Measurements from ENCODE around the gene MAP3K9.

GRCh38 chr14:70753518-70753953 lies 55.8 kb downstream of the MAP3K9 start:
- no peak for TF ChIP-seq SRF (IDR thresholded peaks at IDR 0.05; ENCODE audit: low read depth, low read length)
- TF ChIP-seq POLR2A (IDR thresholded peaks at IDR 0.05; ENCODE audit: control extremely low read depth in 1 of 2, low read depth in 2 of 2, low read length in 2 of 2), result no peak
- no peak for TF ChIP-seq ZNF274 (IDR thresholded peaks at IDR 0.05; ENCODE audit: borderline replicate concordance, extremely low read depth, low read length)
- no peak for TF ChIP-seq CTCF (IDR thresholded peaks at IDR 0.05; ENCODE audit: control extremely low read depth in 1 of 3, insufficient read depth in 1 of 3, low read depth in 1 of 3, low read length in 3 of 3)
- no peak for TF ChIP-seq CHD2 (IDR thresholded peaks at IDR 0.05; ENCODE audit: low read length)
- TF ChIP-seq POLR2AphosphoS5 (IDR thresholded peaks at IDR 0.05; ENCODE audit: low read depth, low read length), result no peak
- no peak for TF ChIP-seq JUND (IDR thresholded peaks at IDR 0.05; ENCODE audit: low read length)
- no peak for TF ChIP-seq HDAC2 (IDR thresholded peaks at IDR 0.05; ENCODE audit: borderline replicate concordance in 1 of 2, low read depth in 2 of 2, low read length in 2 of 2)
- no peak for TF ChIP-seq NRF1 (IDR thresholded peaks at IDR 0.05; ENCODE audit: low read depth, low read length)
- TF ChIP-seq SIRT6 (IDR thresholded peaks at IDR 0.05; ENCODE audit: low read length), result no peak
- no peak for TF ChIP-seq BCL11A (IDR thresholded peaks at IDR 0.05; ENCODE audit: low read depth in 2 of 2, low read length in 2 of 2)
- no peak for TF ChIP-seq RNF2 (IDR thresholded peaks at IDR 0.05; ENCODE audit: borderline replicate concordance, low read depth, low read length, missing control alignments, poor library complexity, severe bottlenecking)
- TF ChIP-seq, protein P1, sequence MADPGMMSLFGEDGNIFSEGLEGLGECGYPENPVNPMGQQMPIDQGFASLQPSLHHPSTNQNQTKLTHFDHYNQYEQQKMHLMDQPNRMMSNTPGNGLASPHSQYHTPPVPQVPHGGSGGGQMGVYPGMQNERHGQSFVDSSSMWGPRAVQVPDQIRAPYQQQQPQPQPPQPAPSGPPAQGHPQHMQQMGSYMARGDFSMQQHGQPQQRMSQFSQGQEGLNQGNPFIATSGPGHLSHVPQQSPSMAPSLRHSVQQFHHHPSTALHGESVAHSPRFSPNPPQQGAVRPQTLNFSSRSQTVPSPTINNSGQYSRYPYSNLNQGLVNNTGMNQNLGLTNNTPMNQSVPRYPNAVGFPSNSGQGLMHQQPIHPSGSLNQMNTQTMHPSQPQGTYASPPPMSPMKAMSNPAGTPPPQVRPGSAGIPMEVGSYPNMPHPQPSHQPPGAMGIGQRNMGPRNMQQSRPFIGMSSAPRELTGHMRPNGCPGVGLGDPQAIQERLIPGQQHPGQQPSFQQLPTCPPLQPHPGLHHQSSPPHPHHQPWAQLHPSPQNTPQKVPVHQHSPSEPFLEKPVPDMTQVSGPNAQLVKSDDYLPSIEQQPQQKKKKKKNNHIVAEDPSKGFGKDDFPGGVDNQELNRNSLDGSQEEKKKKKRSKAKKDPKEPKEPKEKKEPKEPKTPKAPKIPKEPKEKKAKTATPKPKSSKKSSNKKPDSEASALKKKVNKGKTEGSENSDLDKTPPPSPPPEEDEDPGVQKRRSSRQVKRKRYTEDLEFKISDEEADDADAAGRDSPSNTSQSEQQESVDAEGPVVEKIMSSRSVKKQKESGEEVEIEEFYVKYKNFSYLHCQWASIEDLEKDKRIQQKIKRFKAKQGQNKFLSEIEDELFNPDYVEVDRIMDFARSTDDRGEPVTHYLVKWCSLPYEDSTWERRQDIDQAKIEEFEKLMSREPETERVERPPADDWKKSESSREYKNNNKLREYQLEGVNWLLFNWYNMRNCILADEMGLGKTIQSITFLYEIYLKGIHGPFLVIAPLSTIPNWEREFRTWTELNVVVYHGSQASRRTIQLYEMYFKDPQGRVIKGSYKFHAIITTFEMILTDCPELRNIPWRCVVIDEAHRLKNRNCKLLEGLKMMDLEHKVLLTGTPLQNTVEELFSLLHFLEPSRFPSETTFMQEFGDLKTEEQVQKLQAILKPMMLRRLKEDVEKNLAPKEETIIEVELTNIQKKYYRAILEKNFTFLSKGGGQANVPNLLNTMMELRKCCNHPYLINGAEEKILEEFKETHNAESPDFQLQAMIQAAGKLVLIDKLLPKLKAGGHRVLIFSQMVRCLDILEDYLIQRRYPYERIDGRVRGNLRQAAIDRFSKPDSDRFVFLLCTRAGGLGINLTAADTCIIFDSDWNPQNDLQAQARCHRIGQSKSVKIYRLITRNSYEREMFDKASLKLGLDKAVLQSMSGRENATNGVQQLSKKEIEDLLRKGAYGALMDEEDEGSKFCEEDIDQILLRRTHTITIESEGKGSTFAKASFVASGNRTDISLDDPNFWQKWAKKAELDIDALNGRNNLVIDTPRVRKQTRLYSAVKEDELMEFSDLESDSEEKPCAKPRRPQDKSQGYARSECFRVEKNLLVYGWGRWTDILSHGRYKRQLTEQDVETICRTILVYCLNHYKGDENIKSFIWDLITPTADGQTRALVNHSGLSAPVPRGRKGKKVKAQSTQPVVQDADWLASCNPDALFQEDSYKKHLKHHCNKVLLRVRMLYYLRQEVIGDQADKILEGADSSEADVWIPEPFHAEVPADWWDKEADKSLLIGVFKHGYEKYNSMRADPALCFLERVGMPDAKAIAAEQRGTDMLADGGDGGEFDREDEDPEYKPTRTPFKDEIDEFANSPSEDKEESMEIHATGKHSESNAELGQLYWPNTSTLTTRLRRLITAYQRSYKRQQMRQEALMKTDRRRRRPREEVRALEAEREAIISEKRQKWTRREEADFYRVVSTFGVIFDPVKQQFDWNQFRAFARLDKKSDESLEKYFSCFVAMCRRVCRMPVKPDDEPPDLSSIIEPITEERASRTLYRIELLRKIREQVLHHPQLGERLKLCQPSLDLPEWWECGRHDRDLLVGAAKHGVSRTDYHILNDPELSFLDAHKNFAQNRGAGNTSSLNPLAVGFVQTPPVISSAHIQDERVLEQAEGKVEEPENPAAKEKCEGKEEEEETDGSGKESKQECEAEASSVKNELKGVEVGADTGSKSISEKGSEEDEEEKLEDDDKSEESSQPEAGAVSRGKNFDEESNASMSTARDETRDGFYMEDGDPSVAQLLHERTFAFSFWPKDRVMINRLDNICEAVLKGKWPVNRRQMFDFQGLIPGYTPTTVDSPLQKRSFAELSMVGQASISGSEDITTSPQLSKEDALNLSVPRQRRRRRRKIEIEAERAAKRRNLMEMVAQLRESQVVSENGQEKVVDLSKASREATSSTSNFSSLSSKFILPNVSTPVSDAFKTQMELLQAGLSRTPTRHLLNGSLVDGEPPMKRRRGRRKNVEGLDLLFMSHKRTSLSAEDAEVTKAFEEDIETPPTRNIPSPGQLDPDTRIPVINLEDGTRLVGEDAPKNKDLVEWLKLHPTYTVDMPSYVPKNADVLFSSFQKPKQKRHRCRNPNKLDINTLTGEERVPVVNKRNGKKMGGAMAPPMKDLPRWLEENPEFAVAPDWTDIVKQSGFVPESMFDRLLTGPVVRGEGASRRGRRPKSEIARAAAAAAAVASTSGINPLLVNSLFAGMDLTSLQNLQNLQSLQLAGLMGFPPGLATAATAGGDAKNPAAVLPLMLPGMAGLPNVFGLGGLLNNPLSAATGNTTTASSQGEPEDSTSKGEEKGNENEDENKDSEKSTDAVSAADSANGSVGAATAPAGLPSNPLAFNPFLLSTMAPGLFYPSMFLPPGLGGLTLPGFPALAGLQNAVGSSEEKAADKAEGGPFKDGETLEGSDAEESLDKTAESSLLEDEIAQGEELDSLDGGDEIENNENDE (IDR thresholded peaks at IDR 0.05; ENCODE audit: insufficient replicate concordance, low read length), result no peak
- no peak for TF ChIP-seq TAF1 (IDR thresholded peaks at IDR 0.05; ENCODE audit: low read depth, low read length)

Measured in H1 (cell line).